Trophoblast cell (in vitro differentiated cells and primary cell): ENCODE measurements around the gene CSMD2.

Experiments used
- DNase-seq, 2 donors: peaks; one replicate each; pipeline ENCODE4 v3.0.0-alpha.2; 2016
- H2AFZ ChIP-seq: 2 replicates; pipeline ENCODE4 v1.6.1; 2013; ENCODE audit warnings: low read length, moderate library complexity, mild to moderate bottlenecking; ENCODE audit not compliant: insufficient read depth, poor library complexity
- H2AK5ac ChIP-seq: 2 replicates; pipeline ENCODE4 v1.6.1; 2013; ENCODE audit warnings: mild to moderate bottlenecking, low read length
- H2BK120ac ChIP-seq: 2 replicates; pipeline ENCODE4 v1.6.1; 2013; ENCODE audit warnings: low read length, mild to moderate bottlenecking, moderate library complexity; ENCODE audit not compliant: insufficient read depth, poor library complexity
- H2BK12ac ChIP-seq: 2 replicates; pipeline ENCODE4 v1.6.1; 2013; ENCODE audit warnings: mild to moderate bottlenecking, low read length, moderate library complexity
- H2BK5ac ChIP-seq: 2 replicates; pipeline ENCODE4 v1.6.1; 2013; ENCODE audit warnings: low read length, low read depth, moderate library complexity, mild to moderate bottlenecking; ENCODE audit not compliant: poor library complexity
- H3K14ac ChIP-seq: 2 replicates; pipeline ENCODE4 v1.6.1; 2013; ENCODE audit warnings: mild to moderate bottlenecking, low read length
- H3K18ac ChIP-seq: 2 replicates; pipeline ENCODE4 v1.6.1; 2013; ENCODE audit warnings: mild to moderate bottlenecking, low read length
- H3K23ac ChIP-seq: 2 replicates; pipeline ENCODE4 v1.6.1; 2013; ENCODE audit warnings: low read length
- H3K27ac ChIP-seq: 2 replicates; pipeline ENCODE4 v1.5.1; 2013; ENCODE audit warnings: low read depth, mild to moderate bottlenecking, inconsistent platforms, low read length, moderate library complexity
- H3K27me3 ChIP-seq: 2 replicates; pipeline ENCODE4 v1.6.1; 2013; ENCODE audit warnings: inconsistent platforms, mild to moderate bottlenecking, low read length, moderate library complexity; ENCODE audit not compliant: insufficient read depth
- H3K36me3 ChIP-seq, 2 experiments: 1 replicate in 1 of 2; 2 replicates in 1 of 2; pipeline ENCODE4 v1.6.1; 2013; ENCODE audit warnings: low read length in 2 of 2, mild to moderate bottlenecking in 2 of 2, moderate library complexity in 1 of 2; ENCODE audit not compliant: insufficient read depth in 2 of 2, control insufficient read depth in 1 of 2
- H3K4ac ChIP-seq: 2 replicates; pipeline ENCODE4 v1.6.1; 2013; ENCODE audit warnings: low read depth, mild to moderate bottlenecking, low read length, moderate library complexity
- H3K4me1 ChIP-seq, 2 experiments: 1 replicate in 1 of 2; 2 replicates in 1 of 2; pipeline ENCODE4 v1.6.1; 2013; ENCODE audit warnings: low read length in 2 of 2, mild to moderate bottlenecking in 2 of 2, moderate library complexity in 1 of 2; ENCODE audit not compliant: insufficient read depth in 2 of 2, control insufficient read depth in 1 of 2
- H3K4me2 ChIP-seq: 2 replicates; pipeline ENCODE4 v1.6.1; 2013; ENCODE audit warnings: inconsistent platforms, mild to moderate bottlenecking, low read length, moderate library complexity
- H3K4me3 ChIP-seq: 2 replicates; pipeline ENCODE4 v1.5.1; 2013; ENCODE audit warnings: mild to moderate bottlenecking, low read depth, low read length, inconsistent platforms
- H3K79me1 ChIP-seq: one replicate; pipeline ENCODE4 v1.6.1; 2013; ENCODE audit warnings: low read length
- H3K79me2 ChIP-seq: 2 replicates; pipeline ENCODE4 v1.6.1; 2013; ENCODE audit warnings: low read length, mild to moderate bottlenecking; ENCODE audit not compliant: control insufficient read depth, insufficient read depth, poor library complexity
- H3K9ac ChIP-seq: 2 replicates; pipeline ENCODE4 v1.6.1; 2013; ENCODE audit warnings: mild to moderate bottlenecking, low read length
- H3K9me3 ChIP-seq: 2 replicates; pipeline ENCODE4 v1.6.1; 2013; ENCODE audit warnings: low read depth, mild to moderate bottlenecking, control low read depth, inconsistent platforms, low read length; ENCODE audit not compliant: insufficient read depth
- H4K12ac ChIP-seq: 2 replicates; pipeline ENCODE4 v1.6.1; 2013; ENCODE audit warnings: low read depth, mild to moderate bottlenecking, low read length, moderate library complexity
- H4K8ac ChIP-seq: 2 replicates; pipeline ENCODE4 v1.6.1; 2013; ENCODE audit warnings: low read depth, mild to moderate bottlenecking, low read length, moderate library complexity
- H4K91ac ChIP-seq: one replicate; pipeline ENCODE4 v1.6.1; 2013; ENCODE audit warnings: low read depth, mild to moderate bottlenecking, low read length, moderate library complexity
- WGBS: extraction: QIAGEN DNeasy Blood & Tissue Kit; methylation state at CpG from one replicate; pipeline ENCODE4 v1.1.7; 2013; ENCODE audit warnings: missing lambda C conversion rate; ENCODE audit not compliant: insufficient read length, insufficient coverage; ENCODE audit errors: extremely low coverage; 5-methylcytosine and 5-hydroxymethylcytosine counted together

Gene CSMD2

GRCh38 chr1:34065498-34065897, 99.5 kb downstream of the CSMD2 start:
- Histone ChIP-seq H3K79me2 (no peaks in the 10 kb centered on the region), H2AFZ (no peak overlapping the region), H3K27me3 (no peaks in the 10 kb centered on the region), H3K79me1 (no peaks in the 10 kb centered on the region), H3K14ac (no peak overlapping the region), H4K91ac (no peak overlapping the region), H3K4ac (no peak overlapping the region), H3K36me3 (no peaks in the 10 kb centered on the region), H3K9ac (no peak overlapping the region), H4K8ac (no peak overlapping the region), H3K18ac (no peak overlapping the region), H3K27ac (no peak overlapping the region), H3K4me1 (peaks cover 2% of the 10 kb centered on the region in 2 experiments), H2BK5ac (no peak overlapping the region), H3K23ac (no peak overlapping the region), H2BK12ac (no peak overlapping the region), H3K4me3 (no peak overlapping the region), H2AK5ac (no peak overlapping the region), H2BK120ac (no peak overlapping the region), H3K9me3 (no peaks in the 10 kb centered on the region), H4K12ac (no peak overlapping the region), H3K4me2 (no peak overlapping the region)
- WGBS: no CpG with 5 or more reads among the region's 2 CpGs
- DNase-seq: peak; percentile 24 to 73

DNA sequence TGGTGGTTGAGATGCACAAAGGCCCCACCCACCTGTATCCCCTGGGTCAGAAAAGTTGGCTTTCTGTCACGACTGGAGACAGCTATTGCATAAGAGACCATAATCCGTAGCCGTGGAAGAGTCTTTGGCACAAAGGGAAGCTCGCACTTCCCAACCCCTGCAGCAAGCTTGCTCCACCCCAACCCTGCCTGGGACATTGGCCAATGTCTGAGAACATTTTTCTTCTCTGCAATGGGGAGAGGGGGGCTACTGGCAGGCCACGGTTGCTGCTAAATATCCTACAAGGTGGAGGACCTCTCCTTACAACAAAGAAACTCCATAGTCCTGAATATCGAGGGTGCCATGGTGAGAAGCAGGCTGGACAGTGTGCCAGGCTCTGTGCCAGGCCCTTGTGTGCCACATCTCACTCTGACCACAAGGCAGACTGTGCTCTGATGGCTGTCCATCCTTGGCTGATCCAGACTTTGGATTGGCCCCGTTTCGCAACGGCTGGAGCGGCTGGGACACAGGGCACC, 104.1 kb downstream of the CSMD2 start:
- Histone ChIP-seq H3K4me2 (no peak overlapping the region), H4K12ac (no peak overlapping the region)

DNA sequence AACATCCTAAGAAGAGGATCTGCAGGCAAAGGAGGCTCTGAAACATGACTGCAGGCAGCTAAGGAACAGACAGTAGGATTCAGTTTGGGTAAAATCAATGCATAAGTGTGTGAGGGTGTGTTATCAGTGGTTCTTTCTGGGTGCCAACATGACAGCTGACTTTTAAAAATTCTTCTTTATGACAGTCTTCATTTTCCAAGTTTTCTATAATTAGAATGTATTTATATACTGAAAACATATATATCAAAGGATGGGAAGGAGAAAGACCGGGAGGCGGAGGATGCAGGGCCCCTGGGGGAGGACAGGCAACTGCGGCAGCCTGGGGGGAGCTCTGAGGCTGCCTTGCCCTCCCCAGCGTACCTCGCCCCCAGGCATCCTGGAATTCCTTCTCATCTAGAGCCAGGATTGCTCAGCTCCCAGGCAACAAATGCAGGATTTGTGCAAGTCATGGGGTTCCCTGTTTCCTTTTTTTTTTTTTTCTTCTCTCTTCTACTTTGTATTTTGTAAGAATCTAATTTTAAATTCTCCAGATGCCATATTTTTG, 104.8 kb downstream of the CSMD2 start:
- H3K79me2 ChIP-seq: no peaks in the 10 kb centered on the region
- H2AFZ ChIP-seq: no peak overlapping the region
- H3K79me1 ChIP-seq: no peaks in the 10 kb centered on the region
- H3K4me2 ChIP-seq: no peak overlapping the region
- H4K12ac ChIP-seq: no peak overlapping the region
- no peak overlapping the region for H3K4me3 ChIP-seq
- H3K18ac ChIP-seq: no peak overlapping the region
- no peak overlapping the region for H2BK120ac ChIP-seq
- no peaks in the 10 kb centered on the region for H3K4me1 ChIP-seq
- no peak overlapping the region for H3K27ac ChIP-seq
- no peak overlapping the region for H3K23ac ChIP-seq
- H3K9me3 ChIP-seq: no peaks in the 10 kb centered on the region
- H4K8ac ChIP-seq: no peak overlapping the region
- H3K36me3 ChIP-seq: no peaks in the 10 kb centered on the region
- H2AK5ac ChIP-seq: no peak overlapping the region
- WGBS: no CpG with 5 or more reads among the region's 5 CpGs
- H2BK5ac ChIP-seq: no peak overlapping the region
- H3K14ac ChIP-seq: no peak overlapping the region
- no peak for DNase-seq
- H3K9ac ChIP-seq: no peak overlapping the region
- no peaks in the 10 kb centered on the region for H3K27me3 ChIP-seq
- no peak overlapping the region for H3K4ac ChIP-seq
- no peak overlapping the region for H2BK12ac ChIP-seq
- H4K91ac ChIP-seq: no peak overlapping the region

More for the DNA sequence above, 104.1 kb downstream of the CSMD2 start:
- H2BK12ac ChIP-seq: no peak overlapping the region
- H2BK120ac ChIP-seq: no peak overlapping the region
- no peak overlapping the region for H4K91ac ChIP-seq
- H3K36me3 ChIP-seq: no peaks in the 10 kb centered on the region
- no peaks in the 10 kb centered on the region for H3K79me1 ChIP-seq
- no peak overlapping the region for H3K4ac ChIP-seq
- no peak overlapping the region for H3K18ac ChIP-seq
- no peak overlapping the region for H4K8ac ChIP-seq
- no peak overlapping the region for H3K9ac ChIP-seq
- H3K27ac ChIP-seq: no peak overlapping the region
- no peaks in the 10 kb centered on the region for H3K79me2 ChIP-seq
- H3K27me3 ChIP-seq: no peaks in the 10 kb centered on the region
- no peak overlapping the region for H2BK5ac ChIP-seq
- H3K4me1 ChIP-seq: no peaks in the 10 kb centered on the region
- no peak for DNase-seq
- no peak overlapping the region for H2AFZ ChIP-seq
- no peak overlapping the region for H2AK5ac ChIP-seq
- no peak overlapping the region for H3K23ac ChIP-seq
- no peaks in the 10 kb centered on the region for H3K9me3 ChIP-seq
- WGBS: no CpG with 5 or more reads among the region's 10 CpGs
- no peak overlapping the region for H3K14ac ChIP-seq
- H3K4me3 ChIP-seq: no peak overlapping the region

GRCh38 chr1:34057347-34058130, 107.5 kb downstream of the CSMD2 start:
- no peak overlapping the region for H3K4me2 ChIP-seq
- H2BK120ac ChIP-seq: no peak overlapping the region
- no CpG with 5 or more reads among the region's 11 CpGs for WGBS
- no peaks in the 10 kb centered on the region for H3K4me1 ChIP-seq
- no peak overlapping the region for H2BK12ac ChIP-seq
- no peak overlapping the region for H4K8ac ChIP-seq
- no peak overlapping the region for H3K27ac ChIP-seq
- no peak overlapping the region for H3K4me3 ChIP-seq
- H3K18ac ChIP-seq: no peak overlapping the region
- H2BK5ac ChIP-seq: no peak overlapping the region
- no peaks in the 10 kb centered on the region for H3K79me2 ChIP-seq
- no peak overlapping the region for H4K12ac ChIP-seq
- H3K79me1 ChIP-seq: no peaks in the 10 kb centered on the region
- no peak overlapping the region for H4K91ac ChIP-seq
- H3K9ac ChIP-seq: no peak overlapping the region
- no peaks in the 10 kb centered on the region for H3K36me3 ChIP-seq
- DNase-seq: no peak
- no peaks in the 10 kb centered on the region for H3K9me3 ChIP-seq
- H3K27me3 ChIP-seq: no peaks in the 10 kb centered on the region
- H3K4ac ChIP-seq: no peak overlapping the region
- no peak overlapping the region for H2AFZ ChIP-seq
- H3K14ac ChIP-seq: no peak overlapping the region
- no peak overlapping the region for H2AK5ac ChIP-seq
- no peak overlapping the region for H3K23ac ChIP-seq
